HCT116 (cell line): Measurements from ENCODE around the gene HMCES. TPM values are rescaled to one million over a fixed set of nuclear protein-coding genes. Genes with fewer than 3 reads are reported as not detected.

Experiments
- ATAC-seq: fragments of 200-7000 bp; cut with Tn5 transposase; 2 replicates; pipeline ENCODE4 v1.9.1; 2020; ENCODE audit warnings: mild to moderate bottlenecking, moderate library complexity
- BruUV-seq: library from RNA; stranded (reverse); fragments of 400-500 nt; replicated peaks from 2 replicates; lab custom pipeline; 2021; lab: Mats Ljungman, UMichigan
- CTCF ChIA-PET: fragments of 300-600 bp; sonication (Branson Sonifier 250); formaldehyde crosslinking; loops from one replicate; lab custom pipeline; 2021; ENCODE audit warnings: antibody characterized with exemption; lab: Charles Lee
- POLR2A ChIA-PET: fragments of 300-600, 350-600 bp; sonication (Branson Sonifier 250); formaldehyde crosslinking; loops from one replicate; lab custom pipeline; 2021; ENCODE audit warnings: antibody characterized with exemption; lab: Charles Lee
- RAD21 ChIA-PET, 2 experiments: fragments of 300-600 bp; sonication (Branson Sonifier 250); formaldehyde crosslinking; loops; one replicate each; lab custom pipeline; 2023; ENCODE audit warnings: low total read pairs in 2 of 2; ENCODE audit not compliant: uncharacterized antibody in 2 of 2, unreplicated experiment in 2 of 2, low non-redundant PET in 1 of 2; lab: Charles Lee
- DNase-seq: peaks from one replicate; pipeline ENCODE4 v3.0.0-alpha.2; 2010; ENCODE audit warnings: low read depth, low spot score
- H2AFZ ChIP-seq: fragments of 200-600 bp; shearing (Covaris generic), sonication (generic); 2 replicates; pipeline ENCODE4 v1.6.1; 2017; ENCODE audit warnings: low read depth, mixed run types, mixed read lengths, antibody characterized with exemption, low read length; ENCODE audit not compliant: poor library complexity, severe bottlenecking
- H3K27ac ChIP-seq: 2 replicates; pipeline ENCODE4 v1.5.1; 2012; ENCODE audit warnings: low read depth, low read length
- H3K27me3 ChIP-seq: fragments of 200-600 bp; sonication (generic); 2 replicates; pipeline ENCODE4 v1.6.1; 2016; ENCODE audit warnings: mixed run types, low read length, mixed read lengths; ENCODE audit not compliant: insufficient read depth
- H3K36me3 ChIP-seq, 2 experiments: fragments of 200-500 bp in 1 of 2; fragments of 200-600 bp in 1 of 2; sonication (Bioruptor generic) in 1 of 2; sonication (generic) in 1 of 2; 2 replicates each; pipeline versions ENCODE4 v1.5.1 to v1.6.1; 2014 to 2016; ENCODE audit warnings: low read length in 2 of 2, inconsistent platforms in 1 of 2, mixed read lengths in 1 of 2, mixed run types in 1 of 2; ENCODE audit not compliant: insufficient read depth in 2 of 2, control insufficient read depth in 1 of 2
- H3K4me1 ChIP-seq, 2 experiments: fragments of 200-600 bp in 1 of 2; sonication (generic) in 1 of 2; 2 replicates each; pipeline versions ENCODE4 v1.5.1 to v1.6.1; 2012 to 2017; ENCODE audit warnings: low read length in 2 of 2, inconsistent platforms in 1 of 2, mild to moderate bottlenecking in 1 of 2, mixed read lengths in 1 of 2, mixed run types in 1 of 2, moderate library complexity in 1 of 2; ENCODE audit not compliant: insufficient read depth in 2 of 2, control insufficient read depth in 1 of 2
- H3K4me2 ChIP-seq: fragments of 200-600 bp; sonication (generic); 2 replicates; pipeline ENCODE4 v1.6.1; 2017; ENCODE audit warnings: mixed run types, low read length, mixed read lengths
- H3K4me3 ChIP-seq, 2 experiments: fragments of 200-600 bp in 1 of 2; sonication (generic) in 1 of 2; replicated peaks in 1 of 2; 2 replicates each; pipeline ENCODE4 v1.5.1; 2011 to 2016; ENCODE audit warnings: low read length in 2 of 2, control low read depth in 1 of 2, low read depth in 1 of 2, mild to moderate bottlenecking in 1 of 2, mixed read lengths in 1 of 2, mixed run types in 1 of 2
- H3K79me2 ChIP-seq: fragments of 200-600 bp; sonication (generic); 2 replicates; pipeline ENCODE4 v1.6.1; 2017; ENCODE audit warnings: mild to moderate bottlenecking, mixed run types, low read length, moderate library complexity, mixed read lengths; ENCODE audit not compliant: insufficient read depth
- H3K9ac ChIP-seq: fragments of 200-600 bp; sonication (generic); 2 replicates; pipeline ENCODE4 v1.6.1; 2016; ENCODE audit warnings: low read length, mixed read lengths
- H3K9me2 ChIP-seq: fragments of 200-600 bp; sonication (generic), shearing (Covaris generic); 2 replicates; pipeline ENCODE4 v1.6.1; 2017; ENCODE audit warnings: mixed run types, mild to moderate bottlenecking, moderate library complexity; ENCODE audit not compliant: insufficient read depth
- H3K9me3 ChIP-seq, 2 experiments: fragments of 200-500 bp in 1 of 2; fragments of 200-600 bp in 1 of 2; sonication (Bioruptor generic) in 1 of 2; sonication (generic) in 1 of 2; 2 replicates each; pipeline ENCODE4 v1.6.1; 2014 to 2017; ENCODE audit warnings: low read length in 2 of 2, mixed read lengths in 2 of 2, inconsistent platforms in 1 of 2, low read depth in 1 of 2, mild to moderate bottlenecking in 1 of 2, mixed run types in 1 of 2, moderate library complexity in 1 of 2; ENCODE audit not compliant: control insufficient read depth in 1 of 2, insufficient read depth in 1 of 2
- H4K20me1 ChIP-seq: fragments of 200-600 bp; sonication (generic), shearing (Covaris generic); 2 replicates; pipeline ENCODE4 v1.6.1; 2017; ENCODE audit warnings: mixed run types, mild to moderate bottlenecking, moderate library complexity; ENCODE audit not compliant: insufficient read depth
- ATF3 ChIP-seq: IDR thresholded peaks from 2 replicates; pipeline ENCODE4 v1.6.1; 2012
- EGR1 ChIP-seq: IDR thresholded peaks from 2 replicates; pipeline ENCODE4 v1.6.1; 2012; ENCODE audit warnings: low read depth
- FOSL1 ChIP-seq: IDR thresholded peaks from 2 replicates; pipeline ENCODE4 v1.6.1; 2012; ENCODE audit warnings: low read depth
- RAD21 ChIP-seq: IDR thresholded peaks from 2 replicates; pipeline ENCODE4 v1.6.1; 2012; ENCODE audit warnings: low read depth, mild to moderate bottlenecking
- SIN3A ChIP-seq: IDR thresholded peaks from 2 replicates; pipeline ENCODE4 v1.6.1; 2012; ENCODE audit warnings: low read depth
- SP1 ChIP-seq: IDR thresholded peaks from 2 replicates; pipeline ENCODE4 v1.6.1; 2012; ENCODE audit warnings: low read depth
- SRF ChIP-seq: IDR thresholded peaks from 2 replicates; pipeline ENCODE4 v1.6.1; 2012; ENCODE audit warnings: low read depth
- ZBTB33 ChIP-seq: IDR thresholded peaks from 2 replicates; pipeline ENCODE4 v1.6.1; 2011; ENCODE audit warnings: mild to moderate bottlenecking, low read length, moderate library complexity; ENCODE audit not compliant: insufficient replicate concordance; ENCODE audit errors: extremely low read depth
- ZNF274 ChIP-seq: fragments of 200-500 bp; sonication (Bioruptor generic); IDR thresholded peaks from 2 replicates; pipeline ENCODE4 v1.6.1; 2014; ENCODE audit warnings: mild to moderate bottlenecking, low read depth, low read length, inconsistent platforms
- intact Hi-C: fragments of 100-400 bp; cut with micrococcal nuclease; formaldehyde crosslinking; loops from 2 replicates; pipeline ENCODE4 v1.10.0; 2022
- total RNA-seq: library from RNA; stranded (reverse); gene quantifications from one replicate; pipeline ENCODE4 v1.2.1, GENCODE V29; 2021; ENCODE audit not compliant: unreplicated experiment

HMCES gene
- total RNA-seq, 1 experiment from 2014 or later: 78.9 TPM

- DNase-seq (no peak), ATAC-seq (no peak)
- TF ChIP-seq ZBTB33 (no peak), ZNF274 (no peak), RAD21 (no peak), FOSL1 (no peak), SIN3A (no peak), SRF (no peak), ATF3 (no peak), EGR1 (no peak), SP1 (no peak)
- no peaks in the 10 kb centered on the region for H3K79me2 ChIP-seq
- RAD21 ChIA-PET: no interaction called here
- CTCF ChIA-PET: no interaction called here
- H3K4me2 ChIP-seq: no peak overlapping the region
- no peaks in the 10 kb centered on the region for H4K20me1 ChIP-seq
- POLR2A ChIA-PET: no interaction called here
- no peaks in the 10 kb centered on the region for H3K36me3 ChIP-seq
- H2AFZ ChIP-seq: no peak overlapping the region
- no peak overlapping the region for H3K4me3 ChIP-seq
- H3K27ac ChIP-seq: no peak overlapping the region
- no peak overlapping the region for H3K9ac ChIP-seq
- no peaks in the 10 kb centered on the region for H3K9me2 ChIP-seq
- intact Hi-C loops: no loop called here
- no peaks in the 10 kb centered on the region for H3K27me3 ChIP-seq
- H3K4me1 ChIP-seq: peaks cover 0 to 9% of the 10 kb centered on the region in 2 experiments; a peak in 1 of 4 replicates
- BruUV-seq: no TSS peak
- H3K9me3 ChIP-seq: no peaks in the 10 kb centered on the region
Measured at GRCh38 chr3:129352650-129353588, 74.2 kb downstream of the HMCES start.
